Activated CD4-positive, alpha-beta T cell treated with anti-CD3 and anti-CD28 coated beads, Interleukin-2, amount 50 U/mL, for 1 hour (primary cell): ENCODE data around the gene RFC4.

ENCODE experiments used
- DNase-seq: peaks from one replicate; pipeline ENCODE4 v3.0.0-alpha.2; 2020

Gene RFC4

DNA sequence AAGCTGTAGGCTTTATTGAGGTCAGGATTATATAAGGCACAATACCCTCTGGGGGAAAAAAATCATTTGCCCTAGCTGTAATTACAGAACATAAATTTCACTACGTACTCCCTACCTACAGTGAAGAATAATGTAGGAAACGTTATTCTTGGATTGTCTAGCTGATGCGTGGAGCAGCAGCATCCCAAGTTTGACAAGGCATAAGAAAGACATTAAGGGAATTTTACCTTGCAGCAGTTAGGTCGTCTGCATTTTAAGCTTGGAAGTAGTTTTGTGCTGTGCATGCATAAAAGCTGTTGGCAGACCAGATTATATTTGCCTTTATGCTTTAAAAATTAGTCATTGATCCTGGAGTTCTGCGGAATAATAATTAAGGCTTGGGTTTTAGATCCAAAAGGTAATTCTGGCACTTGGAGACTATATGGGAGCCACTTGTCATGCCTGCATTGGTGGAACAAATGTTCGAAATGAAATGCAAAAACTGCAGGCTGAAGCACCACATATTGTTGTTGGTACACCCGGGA is 20.7 kb downstream of the RFC4 start:
- no peak for DNase-seq

DNA sequence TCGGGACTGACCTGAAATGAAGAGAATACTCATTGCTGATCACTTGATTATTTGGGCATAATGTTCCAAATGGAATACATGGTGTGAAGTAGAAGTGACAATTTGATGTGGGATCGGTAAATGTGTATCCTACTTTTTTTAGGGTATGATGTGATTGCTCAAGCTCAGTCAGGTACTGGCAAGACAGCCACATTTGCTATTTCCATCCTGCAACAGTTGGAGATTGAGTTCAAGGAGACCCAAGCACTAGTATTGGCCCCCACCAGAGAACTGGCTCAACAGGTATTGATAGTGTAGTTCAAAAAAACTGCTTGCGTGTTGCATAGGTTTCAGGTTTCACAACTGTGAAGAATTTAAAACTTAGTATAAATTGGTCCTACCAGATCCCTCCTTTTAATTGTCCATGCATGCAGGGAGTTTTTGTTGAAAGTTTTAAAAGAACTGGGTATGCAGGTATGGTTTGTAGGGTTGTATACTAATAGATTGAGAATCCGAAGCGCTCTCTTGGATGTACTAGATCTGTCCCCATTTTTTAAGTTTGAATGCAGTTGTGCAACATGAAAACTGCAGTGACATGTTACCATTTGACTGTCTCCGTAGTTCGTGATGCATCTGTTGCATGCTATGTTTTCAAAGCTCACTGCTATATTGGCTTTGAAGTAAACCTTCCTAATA is 21.3 kb downstream of the RFC4 start:
- no peak for DNase-seq

DNA sequence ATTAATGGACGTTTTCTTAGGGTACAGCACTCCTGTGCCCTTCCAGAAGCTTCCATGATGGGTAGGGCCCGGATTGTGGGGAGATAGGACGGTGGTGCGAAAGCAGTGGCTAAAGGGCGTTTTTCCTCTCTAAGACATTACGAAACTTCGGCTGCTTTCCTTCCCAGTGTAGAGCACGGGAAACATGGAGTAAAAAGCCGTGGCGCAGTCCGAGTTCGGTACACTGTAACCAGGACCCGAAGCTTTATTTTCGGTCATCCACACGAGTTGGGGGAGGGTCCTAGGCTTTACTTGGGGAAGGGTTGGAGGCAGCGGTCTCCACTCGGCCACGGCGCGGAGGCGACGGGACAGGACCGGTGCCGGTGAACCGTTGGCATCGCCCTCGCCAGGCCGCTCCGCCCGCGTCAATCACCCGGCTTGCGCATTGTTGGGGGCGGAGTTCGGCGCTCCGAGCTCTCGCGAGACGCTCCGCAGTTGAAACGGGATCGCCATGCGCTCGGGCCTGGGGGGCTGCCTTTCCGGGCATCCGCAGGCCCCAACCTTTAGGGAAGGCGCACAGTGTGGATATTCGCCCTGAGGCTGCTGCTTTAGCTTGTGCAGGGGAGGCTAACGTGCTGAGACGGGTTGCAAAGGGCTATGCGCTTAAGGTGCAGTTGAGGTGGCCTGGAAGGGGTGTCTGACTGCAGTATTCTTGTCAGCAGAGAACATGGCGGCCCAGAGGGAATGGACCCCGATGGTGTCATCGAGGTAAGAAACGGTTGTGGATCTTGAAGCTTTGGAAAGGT is 22.4 kb downstream of the RFC4 start:
- peak; percentile 79 for DNase-seq

DNA sequence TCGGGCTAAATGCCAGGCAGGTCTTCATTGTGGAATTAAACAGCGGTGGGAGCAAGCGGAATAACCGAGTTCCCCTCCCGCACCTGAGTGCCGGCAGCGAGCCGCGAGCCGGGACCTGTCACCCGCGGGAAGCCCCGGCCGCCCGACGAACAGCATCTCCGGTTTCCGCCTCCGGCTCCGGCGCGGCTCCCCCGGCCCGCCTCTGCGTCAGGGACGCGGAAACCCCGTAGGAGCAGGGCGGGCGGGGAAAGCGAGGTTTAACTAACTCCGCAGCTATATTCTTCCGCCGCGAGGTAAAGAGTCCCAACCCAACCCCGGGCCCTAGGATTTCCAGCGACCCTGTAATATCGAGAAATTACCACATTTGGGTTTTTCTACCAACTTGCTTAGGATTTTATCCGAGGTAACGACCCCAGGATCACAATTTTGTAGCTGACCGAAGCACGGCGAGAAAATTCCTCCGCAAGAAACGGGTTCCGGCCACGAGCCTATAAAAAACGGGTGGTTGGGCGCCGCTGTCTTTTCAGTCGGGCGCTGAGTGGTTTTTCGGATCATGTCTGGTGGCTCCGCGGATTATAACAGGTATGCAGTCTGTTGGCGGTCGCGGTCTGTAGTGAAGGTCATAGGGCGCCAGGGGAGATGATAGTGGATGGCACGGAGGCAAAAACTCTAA is 23.1 kb downstream of the RFC4 start, which contains the start of gene EIF4A2:
Gene EIF4A2 (plus strand): TSS at position 520 of the 673 bp plus-strand sequence. CDS start 34 bp downstream, at position 554.
- DNase-seq: peak; percentile 88

DNA sequence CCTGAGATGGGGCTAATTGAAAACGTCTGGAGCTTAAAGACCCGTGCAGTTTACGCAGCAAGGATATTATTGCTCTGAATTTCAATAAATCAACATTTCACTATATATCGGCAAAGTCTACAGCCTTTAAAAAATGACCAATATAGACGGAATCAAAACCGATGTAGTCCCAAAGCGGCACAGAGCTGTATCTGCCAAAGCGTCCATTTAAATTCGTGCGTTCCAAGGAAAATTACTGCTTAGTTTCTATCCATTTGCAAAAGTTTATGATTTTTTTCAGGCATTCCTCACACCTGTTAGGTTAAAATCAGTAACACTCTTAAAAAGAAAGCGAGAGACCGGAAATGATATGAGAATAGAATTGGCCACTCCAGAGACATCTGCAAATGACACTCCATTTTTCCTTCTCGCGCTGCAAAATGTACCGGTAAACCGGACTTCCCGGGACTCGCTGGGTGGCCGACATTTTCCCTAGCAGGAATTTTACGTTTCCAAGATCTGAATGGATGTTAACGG is 23.7 kb downstream of the RFC4 start:
- DNase-seq: no peak

DNA sequence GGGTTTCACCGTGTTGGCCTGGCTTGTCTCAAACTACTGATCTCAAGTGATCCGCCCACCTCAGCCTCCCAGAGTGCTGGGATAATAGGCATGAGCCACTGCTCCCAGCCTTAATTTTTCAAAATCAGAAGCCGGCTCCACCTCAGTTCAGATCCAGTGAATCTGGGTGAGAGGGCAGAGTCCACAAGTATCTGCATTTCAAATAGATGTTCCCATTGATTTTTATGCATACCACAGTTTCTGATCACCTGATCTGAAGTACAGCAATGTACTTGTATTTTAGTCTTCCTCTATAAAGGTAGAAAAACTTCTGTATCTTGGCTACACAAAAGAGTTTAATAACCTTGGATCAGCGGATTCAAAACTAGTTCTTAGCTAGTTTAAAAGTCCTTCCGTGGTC is 27.1 kb downstream of the RFC4 start:
- DNase-seq: no peak

DNA sequence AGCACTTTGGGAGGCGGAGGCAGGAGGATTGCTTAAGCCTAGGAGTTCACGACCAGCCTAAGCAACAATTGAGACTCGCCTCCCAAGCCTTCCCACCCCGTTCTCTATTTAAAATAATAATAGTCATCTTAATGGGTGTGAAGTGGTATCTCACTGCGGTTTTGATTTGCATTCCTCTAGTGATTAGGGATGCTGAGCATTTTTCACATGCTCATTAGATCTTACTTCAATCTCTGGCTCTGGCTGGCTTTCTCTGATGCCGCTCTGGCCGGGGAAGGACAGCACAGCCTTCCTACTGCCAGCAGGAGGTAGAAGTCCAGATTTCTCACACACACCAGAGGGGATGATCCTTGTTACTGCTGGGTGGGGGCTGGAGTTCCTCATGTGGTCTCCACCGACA is 30.3 kb downstream of the RFC4 start:
- no peak for DNase-seq

DNA sequence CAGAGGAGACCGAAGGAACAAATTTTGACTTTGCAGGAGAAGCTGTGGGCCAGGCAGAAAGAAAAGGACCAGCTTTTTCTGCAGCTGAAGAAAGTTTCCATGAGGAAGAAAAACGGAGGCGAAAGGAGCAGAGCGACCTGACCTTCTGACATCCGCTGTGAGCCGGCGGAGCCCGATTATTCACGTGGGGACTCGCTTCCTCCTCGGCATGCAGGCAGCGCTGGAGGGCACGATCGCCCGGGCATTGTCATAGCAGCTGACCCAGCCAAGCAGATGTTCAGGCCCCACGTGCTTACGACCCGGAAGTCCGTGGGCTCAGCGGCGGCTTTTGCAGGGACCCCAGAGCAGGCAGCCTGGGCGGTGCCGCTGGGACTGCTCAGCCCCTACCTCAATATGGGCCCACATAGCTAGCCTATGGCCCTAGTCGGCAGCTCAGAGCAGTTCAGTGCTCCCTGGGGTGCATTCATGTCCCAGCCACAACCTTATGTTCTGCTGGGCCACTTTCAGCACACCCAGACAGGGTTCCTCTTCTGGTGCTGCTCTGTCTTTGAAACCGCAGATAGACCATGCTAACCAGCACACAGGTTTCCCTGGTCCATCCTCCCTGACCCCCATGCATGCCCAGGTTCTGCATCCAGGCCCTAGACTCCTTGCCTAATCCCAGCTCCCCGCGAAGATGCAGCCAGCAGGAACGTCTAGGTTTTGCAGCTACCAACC is 33.4 kb downstream of the RFC4 start:
- peak; percentile 45 for DNase-seq

DNA sequence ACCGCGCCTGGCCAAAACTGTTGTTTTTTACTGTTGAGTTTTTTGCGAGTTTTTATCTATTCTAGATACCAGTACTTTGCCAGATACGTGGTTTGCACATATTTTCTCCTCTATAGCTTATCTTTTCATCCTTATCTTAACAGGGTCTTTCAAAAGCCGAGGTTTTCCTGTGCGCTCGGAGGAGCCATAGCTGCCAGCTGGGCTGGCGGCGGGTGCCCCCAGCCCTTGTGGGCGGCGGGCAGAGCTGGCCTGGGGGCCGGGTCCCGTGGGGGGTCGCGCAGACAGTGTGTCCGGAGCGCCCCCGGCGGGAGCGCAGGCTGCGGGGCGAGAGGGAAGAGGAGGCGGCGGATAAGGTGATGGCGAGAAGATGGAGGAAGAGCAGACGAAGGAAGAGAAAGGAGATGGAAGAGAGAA is 34.0 kb downstream of the RFC4 start:
- DNase-seq: no peak

DNA sequence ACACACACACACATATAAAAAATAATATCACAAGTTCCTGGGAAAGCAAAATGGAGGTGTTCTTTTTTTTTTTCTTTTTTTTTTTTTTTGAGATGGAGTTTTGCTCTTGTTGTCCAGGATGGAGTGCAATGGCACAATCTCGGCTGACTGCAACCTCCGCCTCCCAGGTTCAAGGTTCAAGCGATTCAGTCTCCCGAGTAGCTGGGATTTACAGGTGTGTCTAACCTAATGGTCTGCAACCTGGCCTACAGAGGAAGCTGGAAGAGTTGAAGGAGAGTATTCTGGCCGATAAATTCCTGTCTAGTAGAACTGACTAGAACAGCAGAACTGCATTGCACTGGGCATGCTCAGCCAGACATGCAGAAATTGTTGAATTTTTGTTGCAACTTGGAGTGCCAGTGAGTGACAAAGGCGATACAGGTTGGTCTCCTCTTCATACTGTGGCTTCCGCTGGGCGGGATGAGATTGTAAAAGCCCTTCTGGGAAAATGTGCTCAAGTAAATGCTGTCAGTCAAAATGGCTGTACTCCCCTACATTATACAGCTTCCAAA is 45.3 kb downstream of the RFC4 start:
- no peak for DNase-seq

DNA sequence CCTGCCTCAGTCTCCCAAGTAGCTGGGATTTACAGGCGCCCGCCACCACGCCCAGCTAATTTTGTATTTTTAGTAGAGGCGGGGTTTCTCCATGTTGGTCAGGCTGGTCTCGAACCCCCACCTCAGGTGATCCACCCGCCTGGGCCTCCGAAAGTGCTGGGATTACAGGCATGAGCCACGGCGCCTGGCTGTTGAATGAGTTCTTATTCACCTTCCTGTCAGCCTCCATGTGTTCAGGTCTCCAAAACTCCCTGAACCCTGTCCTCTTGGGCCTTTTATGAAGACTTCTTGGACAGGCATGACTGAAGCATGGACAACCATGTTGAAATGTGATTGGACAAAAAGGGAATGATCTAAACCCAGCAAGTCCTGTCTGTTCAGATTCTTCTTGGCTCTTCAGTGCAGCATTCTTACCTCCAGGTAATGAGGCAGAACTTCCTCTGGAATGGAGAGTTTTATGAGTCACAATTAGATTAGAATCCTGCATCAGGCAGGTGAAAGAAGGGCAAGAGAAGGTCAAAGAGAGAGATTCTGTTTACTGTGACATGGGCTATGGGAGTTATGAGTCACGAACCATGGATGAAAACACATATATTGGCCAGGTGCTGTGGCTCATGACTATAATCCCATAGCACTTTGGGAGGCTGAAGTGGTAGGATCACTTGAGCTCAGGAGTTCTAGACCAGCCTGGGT is 46.0 kb downstream of the RFC4 start:
- DNase-seq: no peak

DNA sequence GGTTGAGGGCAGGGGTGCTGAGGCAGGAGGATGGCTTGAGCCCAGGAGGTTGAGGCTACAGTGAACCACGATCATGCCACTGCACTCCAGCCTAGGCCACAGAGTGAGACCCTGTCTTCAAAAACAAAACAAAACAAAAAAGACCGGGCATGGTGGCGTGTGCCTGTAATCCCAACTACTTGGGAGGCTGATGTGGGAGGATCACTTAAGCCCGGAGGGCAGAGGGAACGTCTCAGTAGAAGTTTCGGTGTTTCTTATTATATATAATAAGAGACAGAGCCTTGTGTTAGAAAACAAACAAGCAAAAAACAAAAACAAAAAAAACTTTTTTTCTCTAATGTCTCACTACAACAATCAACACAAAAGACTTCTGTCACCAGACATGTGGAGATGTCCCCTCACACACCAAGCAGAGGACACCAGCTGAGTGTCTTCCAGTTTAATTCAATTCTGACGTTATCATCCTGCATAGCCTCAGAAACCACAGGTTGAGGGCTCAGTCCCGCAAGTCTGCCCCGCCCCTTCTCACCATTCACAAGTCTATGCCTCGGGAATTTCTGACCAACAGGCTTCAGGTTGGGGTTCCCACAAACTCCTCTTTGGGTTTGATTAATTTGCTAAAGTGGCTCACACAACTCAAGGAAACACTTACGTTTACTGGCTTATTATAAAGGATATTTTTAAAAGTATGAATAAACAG is 46.9 kb downstream of the RFC4 start:
- no peak for DNase-seq

DNA sequence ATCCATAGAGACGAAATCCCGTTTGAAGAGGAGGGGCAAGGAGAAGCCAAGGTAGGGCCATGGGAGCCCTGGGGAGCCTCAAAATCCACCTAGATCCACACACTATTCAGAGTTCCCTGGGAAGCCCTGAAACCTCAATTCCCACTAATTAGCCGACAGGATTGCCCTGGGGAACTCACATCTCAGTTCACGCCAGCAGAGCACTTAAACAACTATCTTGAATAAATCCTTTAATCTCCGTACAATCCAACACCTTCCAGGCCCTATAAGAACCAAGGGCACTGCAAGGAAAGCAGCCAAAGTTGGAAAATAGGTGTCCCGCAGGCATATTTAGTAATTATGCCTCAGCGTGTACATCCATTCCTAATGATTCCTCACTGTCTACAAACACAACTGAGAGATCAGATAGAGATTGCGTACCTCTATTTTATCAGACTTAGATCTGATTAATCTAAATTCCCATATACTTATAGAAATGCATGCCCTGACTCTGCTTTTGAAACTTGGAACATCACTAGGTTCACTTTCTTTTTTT is 48.5 kb downstream of the RFC4 start:
- no peak for DNase-seq

DNA sequence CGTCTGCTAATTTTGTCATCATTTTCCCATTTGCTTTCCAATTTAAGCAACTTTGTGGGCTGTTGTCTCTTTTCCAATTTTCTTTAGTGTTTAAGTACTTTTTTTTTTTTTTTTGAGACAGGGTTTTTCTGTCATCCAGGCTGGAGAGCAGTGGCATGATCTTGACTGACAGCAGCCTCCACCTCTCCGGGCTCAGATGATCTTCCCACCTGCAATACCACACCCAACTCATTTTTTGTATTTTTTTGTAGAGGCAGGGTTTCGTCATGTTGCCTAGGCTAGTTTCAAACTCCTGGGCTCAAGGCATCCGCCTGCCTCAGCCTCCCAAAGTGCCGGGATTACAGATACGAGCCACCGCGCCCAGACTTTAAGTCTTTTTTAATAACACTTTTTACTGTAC is 49.1 kb downstream of the RFC4 start:
- DNase-seq: no peak

DNA sequence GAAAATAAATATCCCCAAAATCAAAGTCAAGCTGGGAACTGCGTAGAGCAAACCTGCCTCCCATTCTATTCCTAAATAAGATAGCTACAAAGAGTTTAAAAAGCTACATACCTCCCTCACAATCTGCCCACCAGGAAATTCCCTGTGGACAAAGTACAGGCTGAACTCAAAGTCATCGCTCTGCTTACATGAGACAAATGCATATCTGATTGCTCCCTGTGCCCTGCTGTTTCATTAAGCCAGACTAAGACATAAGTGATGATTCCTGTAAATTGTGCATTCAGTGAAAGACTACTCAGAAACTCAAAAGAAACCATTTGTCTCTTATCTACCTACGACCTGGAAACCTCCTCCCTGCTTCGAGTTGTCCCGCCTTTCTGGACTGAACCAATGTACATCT is 51.4 kb downstream of the RFC4 start:
- no peak for DNase-seq

DNA sequence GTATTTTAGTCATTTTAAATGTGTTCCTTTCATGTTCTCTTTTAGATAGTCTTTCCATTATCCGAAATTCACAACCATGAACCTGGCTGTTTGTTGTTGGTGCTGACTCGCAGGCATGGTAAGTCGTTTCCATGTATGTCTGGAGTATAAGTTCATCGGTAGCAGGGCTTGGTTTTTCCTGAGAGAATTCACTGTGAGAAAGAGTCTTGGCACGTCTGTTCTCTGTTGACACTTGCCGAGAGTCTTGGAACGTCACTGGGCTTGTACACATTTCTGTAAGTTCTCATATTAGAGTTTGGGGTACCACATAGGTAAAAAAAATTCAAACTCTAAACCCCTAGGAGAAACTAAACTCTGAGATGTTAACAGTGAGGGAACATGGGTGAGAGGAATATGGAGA is 52.3 kb downstream of the RFC4 start:
- no peak for DNase-seq

DNA sequence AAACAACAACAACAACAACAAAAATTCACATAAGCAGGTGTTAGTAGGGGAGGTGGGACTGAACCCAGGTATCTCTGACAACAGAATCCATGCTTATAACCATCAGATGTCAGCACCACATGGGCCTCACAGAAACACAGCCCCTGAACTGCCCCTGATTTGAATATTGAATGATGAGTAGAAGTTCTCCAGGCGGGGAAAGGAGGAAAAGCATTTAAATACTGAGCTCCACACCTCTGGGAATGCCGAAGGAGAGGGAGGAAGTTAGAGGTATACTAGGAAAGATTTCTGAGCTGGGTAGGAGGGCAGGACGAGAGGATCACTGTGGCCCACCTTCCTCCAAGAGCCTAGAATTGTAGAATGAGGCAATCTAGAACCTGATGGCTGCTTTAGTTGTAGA is 54.8 kb downstream of the RFC4 start:
- DNase-seq: no peak

DNA sequence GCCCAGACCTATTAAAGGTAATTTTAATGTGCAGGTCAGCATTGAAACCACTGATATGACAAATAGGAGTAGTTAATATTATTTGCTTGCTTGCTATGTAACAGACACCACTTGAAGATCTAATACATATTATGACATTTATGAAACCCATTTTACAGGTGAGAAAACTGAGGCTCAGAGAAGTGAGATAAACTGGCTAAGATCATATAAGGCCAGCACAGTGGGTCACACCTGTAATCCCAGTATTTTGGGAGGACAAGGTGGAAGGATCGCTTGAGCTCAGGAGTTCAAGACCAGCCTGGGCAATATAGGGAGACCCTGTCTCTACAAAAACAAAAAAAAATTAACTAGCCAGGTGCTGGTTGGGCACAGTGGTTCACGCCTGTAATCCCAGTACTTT is 56.0 kb downstream of the RFC4 start:
- DNase-seq: no peak

DNA sequence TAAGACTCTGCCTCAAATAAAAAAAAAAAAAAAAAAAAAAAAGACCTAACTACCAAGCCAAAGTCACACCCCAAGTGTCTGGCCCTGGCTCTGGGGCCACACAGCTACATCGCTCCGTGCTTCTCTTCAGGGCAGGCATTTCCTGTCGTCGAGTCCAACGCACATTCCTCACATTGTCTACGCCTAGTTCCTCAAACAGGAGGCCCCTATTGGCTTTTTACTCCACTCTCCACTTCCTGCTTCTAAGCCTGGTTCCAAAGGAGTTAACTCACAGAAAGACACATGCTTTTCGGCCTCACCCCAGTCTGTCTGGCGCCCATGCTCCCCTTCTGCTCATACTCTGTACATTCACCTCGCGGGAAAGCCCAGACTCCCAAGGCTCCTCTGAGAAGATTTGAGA is 60.3 kb downstream of the RFC4 start:
- no peak for DNase-seq

DNA sequence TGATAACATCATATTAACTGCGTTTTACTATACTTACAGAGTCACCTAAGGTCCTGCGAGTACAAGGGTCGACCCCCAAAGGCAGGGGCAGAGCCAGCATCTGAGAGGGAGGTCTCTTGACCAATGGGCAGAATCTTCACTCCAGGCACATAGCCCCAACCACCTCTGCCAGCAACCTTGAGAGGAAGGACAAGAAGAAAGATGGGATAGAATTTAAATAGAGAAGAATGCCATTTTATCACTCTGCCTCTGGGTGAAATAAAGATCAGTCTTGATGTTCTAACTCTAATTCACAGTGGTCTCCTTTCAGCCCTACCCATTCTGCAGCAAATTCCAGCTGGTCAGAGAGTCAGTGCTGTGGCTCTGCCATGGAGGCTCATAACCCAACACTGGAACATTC is 62.6 kb downstream of the RFC4 start:
- DNase-seq: no peak
